IPS-18a (cell line): ENCODE measurements around the gene C12orf56.

ENCODE experiments used
- H3K27ac ChIP-seq: one replicate; pipeline ENCODE4 v1.5.1; 2013; ENCODE audit warnings: low read length
- H3K27me3 ChIP-seq: one replicate; pipeline ENCODE4 v1.6.1; 2013; ENCODE audit warnings: mild to moderate bottlenecking, low read length; ENCODE audit not compliant: control insufficient read depth, insufficient read depth
- H3K36me3 ChIP-seq: one replicate; pipeline ENCODE4 v1.6.1; 2013; ENCODE audit warnings: low read depth, low read length; ENCODE audit not compliant: control insufficient read depth
- H3K4me1 ChIP-seq: one replicate; pipeline ENCODE4 v1.6.1; 2013; ENCODE audit warnings: low read depth, low read length; ENCODE audit not compliant: control insufficient read depth
- H3K4me3 ChIP-seq: one replicate; pipeline ENCODE4 v1.5.1; 2013; ENCODE audit warnings: low read length
- H3K9ac ChIP-seq: one replicate; pipeline ENCODE4 v1.6.1; 2013; ENCODE audit warnings: mild to moderate bottlenecking, low read length, moderate library complexity
- H3K9me3 ChIP-seq: one replicate; pipeline ENCODE4 v1.6.1; 2013; ENCODE audit warnings: low read depth, low read length; ENCODE audit not compliant: control insufficient read depth

Gene C12orf56

GRCh38 chr12:64407342-64408223, 17.0 kb upstream of the C12orf56 start:
- Histone ChIP-seq H3K4me1 (no peaks in the 10 kb centered on the region), H3K27ac (no peak overlapping the region), H3K9me3 (no peaks in the 10 kb centered on the region), H3K4me3 (no peak overlapping the region), H3K36me3 (peaks cover 31% of the 10 kb centered on the region), H3K9ac (no peak overlapping the region), H3K27me3 (no peaks in the 10 kb centered on the region)

- H3K27ac ChIP-seq: peak overlapping the region; percentile 74
Measured at GRCh38 chr12:64404470-64405256, 14.1 kb upstream of the C12orf56 start.

GRCh38 chr12:64403707-64404469, 13.3 kb upstream of the C12orf56 start, which contains the start of gene XPOT:
Gene XPOT (plus strand): TSS chr12:64404392. CDS start chr12:64410036, 5,644 bp downstream.
- Histone ChIP-seq H3K27me3 (no peaks in the 10 kb centered on the region), H3K9ac (peak within 1 kb of the TSS; percentile 93), H3K9me3 (no peaks in the 10 kb centered on the region), H3K4me3 (peak within 1 kb of the TSS; percentile 94), H3K4me1 (peaks cover 9% of the 10 kb centered on the region), H3K27ac (peak within 1 kb of the TSS; percentile 74), H3K36me3 (no peaks in the 10 kb centered on the region)

More at GRCh38 chr12:64404470-64405256, 14.1 kb upstream of the C12orf56 start:
- Histone ChIP-seq H3K36me3 (peaks cover 1% of the 10 kb centered on the region), H3K4me3 (peak overlapping the region; percentile 94), H3K9ac (peak overlapping the region; percentile 93), H3K9me3 (no peaks in the 10 kb centered on the region), H3K27me3 (no peaks in the 10 kb centered on the region), H3K4me1 (peaks cover 8% of the 10 kb centered on the region)

GRCh38 chr12:64402181-64402580, 11.6 kb upstream of the C12orf56 start:
- H3K27ac ChIP-seq: no peak overlapping the region
- H3K4me1 ChIP-seq: peaks cover 9% of the 10 kb centered on the region
- H3K36me3 ChIP-seq: no peaks in the 10 kb centered on the region
- H3K9me3 ChIP-seq: no peaks in the 10 kb centered on the region
- H3K27me3 ChIP-seq: no peaks in the 10 kb centered on the region
- no peak overlapping the region for H3K4me3 ChIP-seq
- H3K9ac ChIP-seq: no peak overlapping the region

GRCh38 chr12:64400041-64400440, 9.5 kb upstream of the C12orf56 start:
- Histone ChIP-seq H3K27me3 (no peaks in the 10 kb centered on the region), H3K9ac (peak overlapping the region; percentile 9), H3K27ac (no peak overlapping the region), H3K4me1 (peaks cover 9% of the 10 kb centered on the region), H3K36me3 (no peaks in the 10 kb centered on the region), H3K4me3 (peak overlapping the region; percentile 42), H3K9me3 (no peaks in the 10 kb centered on the region)

- H3K4me1 ChIP-seq: peaks cover 9% of the 10 kb centered on the region
- no peak overlapping the region for H3K27ac ChIP-seq
- H3K4me3 ChIP-seq: no peak overlapping the region
- H3K36me3 ChIP-seq: no peaks in the 10 kb centered on the region
- H3K9me3 ChIP-seq: no peaks in the 10 kb centered on the region
- no peaks in the 10 kb centered on the region for H3K27me3 ChIP-seq
- no peak overlapping the region for H3K9ac ChIP-seq
Measured at GRCh38 chr12:64395739-64396138, 5.2 kb upstream of the C12orf56 start.

- no peaks in the 10 kb centered on the region for H3K4me1 ChIP-seq
- no peak overlapping the region for H3K4me3 ChIP-seq
- H3K27me3 ChIP-seq: no peaks in the 10 kb centered on the region
- no peak overlapping the region for H3K9ac ChIP-seq
- H3K9me3 ChIP-seq: no peaks in the 10 kb centered on the region
- no peaks in the 10 kb centered on the region for H3K36me3 ChIP-seq
- H3K27ac ChIP-seq: no peak overlapping the region
Measured at GRCh38 chr12:64392221-64392620, 1.7 kb upstream of the C12orf56 start.

- no peak overlapping the region for H3K4me3 ChIP-seq
- H3K27ac ChIP-seq: no peak overlapping the region
- no peaks in the 10 kb centered on the region for H3K9me3 ChIP-seq
- H3K9ac ChIP-seq: no peak overlapping the region
- H3K4me1 ChIP-seq: no peaks in the 10 kb centered on the region
- H3K36me3 ChIP-seq: no peaks in the 10 kb centered on the region
- no peaks in the 10 kb centered on the region for H3K27me3 ChIP-seq
Measured at GRCh38 chr12:64389154-64389553, 1.4 kb downstream of the C12orf56 start.

- H3K9me3 ChIP-seq: no peaks in the 10 kb centered on the region
- no peaks in the 10 kb centered on the region for H3K4me1 ChIP-seq
- no peak overlapping the region for H3K9ac ChIP-seq
- H3K27me3 ChIP-seq: no peaks in the 10 kb centered on the region
- H3K4me3 ChIP-seq: no peak overlapping the region
- H3K27ac ChIP-seq: no peak overlapping the region
- H3K36me3 ChIP-seq: no peaks in the 10 kb centered on the region
Measured at GRCh38 chr12:64387197-64387816, 3.3 kb downstream of the C12orf56 start.

- no peaks in the 10 kb centered on the region for H3K27me3 ChIP-seq
- no peaks in the 10 kb centered on the region for H3K9me3 ChIP-seq
- no peaks in the 10 kb centered on the region for H3K36me3 ChIP-seq
- no peak overlapping the region for H3K4me3 ChIP-seq
- no peak overlapping the region for H3K9ac ChIP-seq
- H3K4me1 ChIP-seq: no peaks in the 10 kb centered on the region
- no peak overlapping the region for H3K27ac ChIP-seq
Measured at GRCh38 chr12:64385468-64385867, 5.1 kb downstream of the C12orf56 start.

- H3K27ac ChIP-seq: no peak overlapping the region
- no peak overlapping the region for H3K9ac ChIP-seq
Measured at GRCh38 chr12:64385019-64385418, 5.5 kb downstream of the C12orf56 start.

More at GRCh38 chr12:64385019-64385418, 5.5 kb downstream of the C12orf56 start:
- no peak overlapping the region for H3K4me3 ChIP-seq
- H3K27me3 ChIP-seq: no peaks in the 10 kb centered on the region
- no peaks in the 10 kb centered on the region for H3K4me1 ChIP-seq
- H3K9me3 ChIP-seq: no peaks in the 10 kb centered on the region
- H3K36me3 ChIP-seq: no peaks in the 10 kb centered on the region
